PC-9 (cell line): ENCODE results near the gene MCRIP1. TPM values are rescaled to one million over a fixed set of nuclear protein-coding genes. Genes with fewer than 3 reads are reported as not detected.

ENCODE experiments used
- BruUV-seq: library from RNA; stranded (reverse); fragments of 400-500 nt; replicated peaks from 2 replicates; lab custom pipeline; 2021; lab: Mats Ljungman, UMichigan
- CTCF ChIA-PET: fragments of 300-600 bp; sonication (Branson Sonifier 250); formaldehyde crosslinking; loops from one replicate; lab custom pipeline; 2022; ENCODE audit warnings: antibody characterized with exemption; lab: Charles Lee
- POLR2A ChIA-PET: fragments of 300-600 bp; sonication (Branson Sonifier 250); formaldehyde crosslinking; loops from one replicate; lab custom pipeline; 2022; ENCODE audit warnings: antibody characterized with exemption; ENCODE audit not compliant: unreplicated experiment; lab: Charles Lee
- DNase-seq, 2 experiments: peaks; one replicate each; pipeline versions ENCODE4 v3.0.0 to v3.0.0-alpha.2; 2015 to 2022; ENCODE audit warnings: mixed read lengths in 1 of 2
- H2AFZ ChIP-seq: fragments of 200-600 bp; sonication (generic); 2 replicates; pipeline ENCODE4 v1.8.1; 2017; ENCODE audit warnings: antibody characterized with exemption
- H3F3A ChIP-seq: fragments of 200-600 bp; sonication (generic); 2 replicates; pipeline ENCODE4 v1.8.1; 2017; ENCODE audit warnings: antibody characterized with exemption, mild to moderate bottlenecking, low read depth; ENCODE audit not compliant: insufficient read depth
- H3K27ac ChIP-seq: fragments of 200-600 bp; sonication (generic); 2 replicates; pipeline ENCODE4 v1.6.1; 2016; ENCODE audit warnings: mixed run types
- H3K27me3 ChIP-seq: fragments of 200-600 bp; sonication (generic); 2 replicates; pipeline ENCODE4 v1.6.1; 2016; ENCODE audit warnings: low read depth, mixed run types; ENCODE audit not compliant: insufficient read depth
- H3K36me3 ChIP-seq: fragments of 200-600 bp; sonication (generic); 2 replicates; pipeline ENCODE4 v1.6.1; 2016; ENCODE audit warnings: low read depth, mixed run types
- H3K4me1 ChIP-seq: fragments of 200-600 bp; sonication (generic); replicated peaks from 2 replicates; pipeline ENCODE4 v1.6.1; 2016; ENCODE audit warnings: mixed run types; ENCODE audit not compliant: insufficient read depth
- H3K4me2 ChIP-seq: fragments of 200-600 bp; sonication (generic); 2 replicates; pipeline ENCODE4 v1.6.1; 2017; ENCODE audit warnings: mixed run types
- H3K4me3 ChIP-seq: fragments of 200-600 bp; sonication (generic); 2 replicates; pipeline ENCODE4 v1.6.1; 2016; ENCODE audit warnings: mixed run types
- H3K79me2 ChIP-seq: fragments of 200-600 bp; sonication (generic); 2 replicates; pipeline ENCODE4 v1.6.1; 2017; ENCODE audit warnings: low read depth, mixed run types
- H3K9me2 ChIP-seq: fragments of 200-600 bp; sonication (generic); 2 replicates; pipeline ENCODE4 v1.8.1; 2017; ENCODE audit warnings: mild to moderate bottlenecking; ENCODE audit not compliant: insufficient read depth
- H3K9me3 ChIP-seq: fragments of 200-600 bp; sonication (generic); 2 replicates; pipeline ENCODE4 v1.8.1; 2016; ENCODE audit warnings: low read depth; ENCODE audit not compliant: insufficient read depth
- H4K20me1 ChIP-seq: fragments of 200-600 bp; sonication (generic); 2 replicates; pipeline ENCODE4 v1.8.1; 2017; ENCODE audit not compliant: insufficient read depth
- EZH2 ChIP-seq: fragments of 200-600 bp; sonication (generic); IDR thresholded peaks from 2 replicates; pipeline ENCODE4 v1.8.0; 2017; ENCODE audit warnings: antibody characterized with exemption, low read depth
- intact Hi-C: fragments of 100-400 bp; cut with micrococcal nuclease; formaldehyde crosslinking; loops from one replicate; pipeline ENCODE4 v1.10.0; 2022; ENCODE audit not compliant: unreplicated experiment
- total RNA-seq: library from RNA; stranded (reverse); gene quantifications from 2 replicates; pipeline ENCODE4 v1.2.3, GENCODE V29; 2021
- TF ChIP-seq, protein P1 (sequence below): fragments of 200-600 bp; sonication (generic); conservative IDR thresholded peaks from 2 replicates; pipeline ENCODE4 v1.6.1; 2017; ENCODE audit warnings: mixed run types, antibody characterized with exemption, mild to moderate bottlenecking, moderate library complexity

Gene MCRIP1
- total RNA-seq, 1 experiment from 2014 or later, result 53.8 TPM

DNA sequence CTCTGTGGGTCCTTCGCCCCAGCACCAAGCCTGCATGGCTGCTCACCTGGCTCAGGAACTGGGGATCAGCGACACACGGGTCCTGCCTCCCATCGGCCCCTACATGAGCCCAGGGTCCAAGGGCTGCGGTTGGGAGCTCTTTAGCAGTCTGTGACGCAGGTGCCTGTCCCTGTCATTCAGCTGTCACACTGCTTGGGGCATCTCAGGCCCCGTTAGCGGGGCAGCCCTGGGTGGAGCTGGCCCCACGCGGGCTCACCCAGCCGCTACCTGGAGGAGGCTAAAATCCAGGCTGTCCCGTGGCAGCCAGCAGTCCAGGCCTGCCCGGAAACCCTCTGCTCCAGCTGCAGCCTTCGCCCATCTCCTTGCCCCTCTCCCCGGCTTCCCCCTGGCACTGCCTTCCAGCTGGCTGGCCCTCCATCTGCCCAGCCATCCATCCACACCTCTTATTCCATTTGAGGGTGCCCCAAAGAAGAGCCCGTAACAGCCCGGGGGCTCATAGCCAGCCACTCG lies 25.8 kb downstream of the MCRIP1 start:
- H3F3A ChIP-seq, result no peaks in the 10 kb centered on the region
- no peak overlapping the region for H3K4me3 ChIP-seq
- no TSS peak for BruUV-seq
- H3K4me1 ChIP-seq, result no peaks in the 10 kb centered on the region
- H3K36me3 ChIP-seq, result no peaks in the 10 kb centered on the region
- H4K20me1 ChIP-seq, result no peaks in the 10 kb centered on the region
- no peaks in the 10 kb centered on the region for H3K9me2 ChIP-seq
- CTCF ChIA-PET, result interaction anchor here (0.7 to 1.3 kb wide), 2 partner anchors 13 to 15 kb away, joined by 5 to 23 read pairs; no protein-coding TSS in a partner anchor
- H3K9me3 ChIP-seq, result no peaks in the 10 kb centered on the region
- H2AFZ ChIP-seq, result no peak overlapping the region
- H3K79me2 ChIP-seq, result no peaks in the 10 kb centered on the region
- H3K27me3 ChIP-seq, result peaks cover 35% of the 10 kb centered on the region; the same call in 1 of the 2 replicates
- intact Hi-C loops, result no loop called here
- TF ChIP-seq EZH2, result no peak
- TF ChIP-seq, protein P1, sequence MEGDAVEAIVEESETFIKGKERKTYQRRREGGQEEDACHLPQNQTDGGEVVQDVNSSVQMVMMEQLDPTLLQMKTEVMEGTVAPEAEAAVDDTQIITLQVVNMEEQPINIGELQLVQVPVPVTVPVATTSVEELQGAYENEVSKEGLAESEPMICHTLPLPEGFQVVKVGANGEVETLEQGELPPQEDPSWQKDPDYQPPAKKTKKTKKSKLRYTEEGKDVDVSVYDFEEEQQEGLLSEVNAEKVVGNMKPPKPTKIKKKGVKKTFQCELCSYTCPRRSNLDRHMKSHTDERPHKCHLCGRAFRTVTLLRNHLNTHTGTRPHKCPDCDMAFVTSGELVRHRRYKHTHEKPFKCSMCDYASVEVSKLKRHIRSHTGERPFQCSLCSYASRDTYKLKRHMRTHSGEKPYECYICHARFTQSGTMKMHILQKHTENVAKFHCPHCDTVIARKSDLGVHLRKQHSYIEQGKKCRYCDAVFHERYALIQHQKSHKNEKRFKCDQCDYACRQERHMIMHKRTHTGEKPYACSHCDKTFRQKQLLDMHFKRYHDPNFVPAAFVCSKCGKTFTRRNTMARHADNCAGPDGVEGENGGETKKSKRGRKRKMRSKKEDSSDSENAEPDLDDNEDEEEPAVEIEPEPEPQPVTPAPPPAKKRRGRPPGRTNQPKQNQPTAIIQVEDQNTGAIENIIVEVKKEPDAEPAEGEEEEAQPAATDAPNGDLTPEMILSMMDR, result no peak
- H3K4me2 ChIP-seq, result no peak overlapping the region
- POLR2A ChIA-PET, result no interaction called here
- no peak overlapping the region for H3K27ac ChIP-seq
- DNase-seq, result no peak

- H3K27ac ChIP-seq, result no peak overlapping the region
These were observed 26.5 kb downstream of the MCRIP1 start for GRCh38 chr17:81806461-81807209.

DNA sequence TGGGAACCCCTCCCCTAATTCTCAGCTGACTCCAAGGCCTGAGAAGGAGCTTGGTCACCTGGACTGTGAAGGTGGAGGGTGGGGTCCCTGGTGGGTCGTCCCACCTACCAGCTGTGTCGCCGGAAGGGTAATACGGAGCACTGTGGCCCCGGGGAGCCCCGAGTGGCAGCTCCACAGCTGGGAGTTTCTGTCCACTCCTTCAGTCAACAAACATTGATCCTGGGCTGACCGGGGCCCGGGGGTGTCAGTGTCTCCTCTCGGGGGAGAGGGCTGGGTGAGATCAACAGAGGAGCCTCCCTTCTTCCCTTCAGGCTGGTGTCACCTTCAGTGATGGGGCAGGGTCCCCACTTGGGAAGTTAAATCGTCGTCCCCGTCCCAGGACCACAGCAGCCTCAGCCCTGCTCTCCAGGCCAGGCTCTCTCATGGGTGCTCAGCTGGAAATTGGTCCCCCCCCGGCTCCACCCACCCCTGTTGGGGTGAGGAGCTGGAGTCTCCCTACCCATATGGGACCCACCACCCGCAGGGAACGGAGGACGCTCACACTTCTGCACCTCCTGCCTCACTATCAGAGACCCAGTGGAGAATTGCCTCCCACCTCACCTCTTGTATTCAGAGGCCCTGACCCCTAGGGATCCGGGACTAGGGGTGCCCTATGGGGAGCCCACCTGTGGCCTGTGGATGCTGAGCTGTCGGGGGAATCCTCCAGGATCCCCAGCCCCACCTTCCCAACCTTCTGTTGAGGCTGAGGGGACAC lies 27.2 kb downstream of the MCRIP1 start:
- H3K9me3 ChIP-seq, result no peaks in the 10 kb centered on the region
- intact Hi-C loops, result no loop called here
- H3K4me1 ChIP-seq, result no peaks in the 10 kb centered on the region
- no peaks in the 10 kb centered on the region for H3K36me3 ChIP-seq
- no peaks in the 10 kb centered on the region for H3K79me2 ChIP-seq
- peaks cover 35% of the 10 kb centered on the region; the same call in 1 of the 2 replicates for H3K27me3 ChIP-seq
- no peak overlapping the region for H3K4me3 ChIP-seq
- H2AFZ ChIP-seq, result no peak overlapping the region
- POLR2A ChIA-PET, result interaction anchor here (0.5 to 0.9 kb wide), 2 partner anchors 9 to 1570 kb away, joined by 8 to 34 read pairs; no protein-coding TSS in a partner anchor
- H3K4me2 ChIP-seq, result no peak overlapping the region
- no peaks in the 10 kb centered on the region for H3K9me2 ChIP-seq
- no peak for DNase-seq
- BruUV-seq, result no TSS peak
- no peaks in the 10 kb centered on the region for H3F3A ChIP-seq
- TF ChIP-seq, protein P1, result no peak
- TF ChIP-seq EZH2, result no peak
- CTCF ChIA-PET, result interaction anchor here (0.6 kb wide), 1 partner anchor 77 kb away, joined by 10 read pairs; no protein-coding TSS in a partner anchor
- no peaks in the 10 kb centered on the region for H4K20me1 ChIP-seq
- H3K27ac ChIP-seq, result no peak overlapping the region

More at GRCh38 chr17:81806461-81807209, 26.5 kb downstream of the MCRIP1 start:
- Histone ChIP-seq H3K4me3 (no peak overlapping the region), H3K9me2 (no peaks in the 10 kb centered on the region), H3K27me3 (peaks cover 35% of the 10 kb centered on the region; the same call in 1 of the 2 replicates), H3K36me3 (no peaks in the 10 kb centered on the region), H3K4me2 (no peak overlapping the region), H3K4me1 (no peaks in the 10 kb centered on the region), H3K9me3 (no peaks in the 10 kb centered on the region), H3F3A (no peaks in the 10 kb centered on the region), H3K79me2 (no peaks in the 10 kb centered on the region), H2AFZ (no peak overlapping the region), H4K20me1 (no peaks in the 10 kb centered on the region)
- BruUV-seq, result no TSS peak
- intact Hi-C loops, result no loop called here
- ChIA-PET POLR2A (no interaction called here), CTCF (interaction anchor here (0.7 kb wide), 1 partner anchor 16 kb away, joined by 23 read pairs; no protein-coding TSS in a partner anchor)
- DNase-seq, result no peak
- TF ChIP-seq, protein P1, result no peak
- TF ChIP-seq EZH2, result no peak
